GM20000 (cell line): Measurements from ENCODE around the gene BICC1.

Experiments
- DNase-seq: peaks from one replicate; pipeline ENCODE4 v3.0.0; 2012; ENCODE audit warnings: low spot score
- TF ChIP-seq, protein P1 (sequence below): IDR thresholded peaks from 2 replicates; pipeline ENCODE4 v1.5.1; 2012; ENCODE audit warnings: mild to moderate bottlenecking, control low read depth; ENCODE audit errors: extremely low read depth, missing control alignments

The BICC1 gene

GRCh38 chr10:58755677-58756076, 243.0 kb downstream of the BICC1 start:
- TF ChIP-seq, protein P1, sequence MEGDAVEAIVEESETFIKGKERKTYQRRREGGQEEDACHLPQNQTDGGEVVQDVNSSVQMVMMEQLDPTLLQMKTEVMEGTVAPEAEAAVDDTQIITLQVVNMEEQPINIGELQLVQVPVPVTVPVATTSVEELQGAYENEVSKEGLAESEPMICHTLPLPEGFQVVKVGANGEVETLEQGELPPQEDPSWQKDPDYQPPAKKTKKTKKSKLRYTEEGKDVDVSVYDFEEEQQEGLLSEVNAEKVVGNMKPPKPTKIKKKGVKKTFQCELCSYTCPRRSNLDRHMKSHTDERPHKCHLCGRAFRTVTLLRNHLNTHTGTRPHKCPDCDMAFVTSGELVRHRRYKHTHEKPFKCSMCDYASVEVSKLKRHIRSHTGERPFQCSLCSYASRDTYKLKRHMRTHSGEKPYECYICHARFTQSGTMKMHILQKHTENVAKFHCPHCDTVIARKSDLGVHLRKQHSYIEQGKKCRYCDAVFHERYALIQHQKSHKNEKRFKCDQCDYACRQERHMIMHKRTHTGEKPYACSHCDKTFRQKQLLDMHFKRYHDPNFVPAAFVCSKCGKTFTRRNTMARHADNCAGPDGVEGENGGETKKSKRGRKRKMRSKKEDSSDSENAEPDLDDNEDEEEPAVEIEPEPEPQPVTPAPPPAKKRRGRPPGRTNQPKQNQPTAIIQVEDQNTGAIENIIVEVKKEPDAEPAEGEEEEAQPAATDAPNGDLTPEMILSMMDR = no peak
- no peak for DNase-seq

DNA sequence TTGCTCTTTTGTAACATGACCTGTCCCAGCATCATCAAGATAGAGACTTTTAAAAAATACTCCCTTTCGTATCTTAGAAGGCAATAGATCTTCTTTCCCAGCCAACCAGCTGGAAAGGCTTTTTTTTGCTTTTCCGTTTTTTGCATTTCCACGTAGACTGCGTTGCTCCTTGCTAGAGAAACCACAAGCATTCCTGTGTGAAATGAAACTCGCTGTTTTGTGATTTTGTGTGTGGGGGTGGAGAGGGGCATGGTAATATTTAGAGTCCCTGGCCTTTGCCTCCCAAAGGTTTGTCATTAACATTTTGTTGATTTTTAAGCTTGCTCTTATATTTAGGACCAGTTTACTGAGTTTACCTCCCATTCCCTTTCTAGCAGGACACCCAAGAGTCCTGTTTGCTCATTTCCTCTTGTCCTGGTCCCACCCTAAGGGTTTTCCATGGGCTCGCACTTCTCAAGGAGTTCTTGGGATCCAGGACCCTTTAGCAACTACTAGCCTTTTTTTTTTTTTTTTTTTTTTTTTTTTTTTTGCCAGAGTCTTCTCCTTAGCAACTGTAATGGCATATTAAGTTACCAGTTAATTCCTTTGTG, 243.6 kb downstream of the BICC1 start:
- DNase-seq = no peak
- TF ChIP-seq, protein P1 = no peak

DNA sequence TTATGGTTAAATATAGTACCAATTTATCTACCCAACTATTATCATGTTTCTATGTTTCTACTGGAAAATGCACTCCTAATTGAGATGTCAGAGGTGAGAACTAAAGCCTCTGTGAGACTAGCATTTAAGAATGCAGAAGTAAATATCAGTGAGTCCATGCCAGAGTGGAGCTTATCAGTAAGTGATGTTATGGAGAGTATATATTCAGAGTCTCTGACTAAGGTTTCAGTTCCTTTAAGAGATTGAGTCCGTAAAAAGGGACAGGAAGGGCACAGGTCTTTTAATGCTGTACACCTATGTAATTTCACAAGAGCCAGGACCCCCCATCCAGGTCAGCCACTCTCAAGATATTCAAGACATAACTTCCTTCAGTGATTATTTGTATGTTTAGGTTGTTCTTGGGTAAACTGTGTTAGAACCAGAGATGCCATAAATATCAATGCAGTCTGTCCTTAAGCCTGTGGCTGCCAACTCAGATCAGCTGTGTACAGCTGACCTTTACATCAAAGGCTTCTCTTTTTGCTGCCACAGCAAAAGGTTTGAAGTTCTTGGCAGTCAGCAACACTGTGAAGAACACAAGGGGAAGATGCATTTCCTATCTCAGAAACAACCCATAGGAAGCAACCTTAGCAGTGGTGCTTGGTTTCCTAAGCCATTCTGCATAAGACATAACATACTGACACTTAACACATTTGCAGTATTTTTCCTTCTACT, 244.8 kb downstream of the BICC1 start:
- no peak for DNase-seq
- TF ChIP-seq, protein P1 = no peak

DNA sequence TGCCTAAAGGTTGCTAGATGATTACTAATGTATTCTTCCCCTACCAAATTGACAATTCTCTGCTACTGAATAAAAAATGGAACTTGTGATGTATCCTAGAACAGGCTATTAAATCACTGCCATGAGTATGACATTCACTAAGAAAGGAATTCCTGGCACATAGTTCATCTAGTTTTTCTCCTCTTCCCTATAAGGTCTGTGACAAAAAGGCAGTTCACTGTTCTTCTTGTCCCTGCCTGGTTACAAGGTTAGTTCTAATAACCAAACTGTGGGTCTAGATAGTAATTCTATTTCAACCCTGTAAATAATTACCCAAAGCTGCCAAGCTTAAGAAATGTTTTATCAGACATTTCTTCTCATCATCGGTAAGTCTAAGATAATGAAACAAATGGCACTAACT, 245.6 kb downstream of the BICC1 start:
- DNase-seq = no peak
- TF ChIP-seq, protein P1 = no peak

GRCh38 chr10:58764087-58764747, 251.5 kb downstream of the BICC1 start:
- DNase-seq = no peak
- TF ChIP-seq, protein P1 = no peak

GRCh38 chr10:58765910-58766309, 253.2 kb downstream of the BICC1 start:
- no peak for DNase-seq
- TF ChIP-seq, protein P1 = no peak

DNA sequence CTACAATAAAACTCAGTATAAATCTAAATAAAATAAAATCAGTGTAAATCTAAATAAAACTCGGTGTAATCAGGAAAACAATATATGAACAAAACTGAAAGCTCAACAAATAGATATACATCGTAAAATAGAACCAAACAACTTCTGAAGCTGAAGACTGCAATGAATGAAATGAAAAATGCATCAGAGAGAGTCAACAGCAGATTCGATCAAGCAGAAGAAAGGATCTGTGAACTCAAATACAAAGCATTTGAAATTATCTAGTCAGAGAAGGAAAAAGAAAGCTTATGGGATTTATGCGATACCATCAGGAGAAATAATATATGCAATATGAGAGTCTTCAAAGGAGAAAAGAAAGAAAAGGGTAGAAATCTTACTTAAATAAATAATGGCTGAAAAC, 255.0 kb downstream of the BICC1 start:
- TF ChIP-seq, protein P1 = no peak
- DNase-seq = no peak
